ENCODE results near the gene JMJD1C.

DNA sequence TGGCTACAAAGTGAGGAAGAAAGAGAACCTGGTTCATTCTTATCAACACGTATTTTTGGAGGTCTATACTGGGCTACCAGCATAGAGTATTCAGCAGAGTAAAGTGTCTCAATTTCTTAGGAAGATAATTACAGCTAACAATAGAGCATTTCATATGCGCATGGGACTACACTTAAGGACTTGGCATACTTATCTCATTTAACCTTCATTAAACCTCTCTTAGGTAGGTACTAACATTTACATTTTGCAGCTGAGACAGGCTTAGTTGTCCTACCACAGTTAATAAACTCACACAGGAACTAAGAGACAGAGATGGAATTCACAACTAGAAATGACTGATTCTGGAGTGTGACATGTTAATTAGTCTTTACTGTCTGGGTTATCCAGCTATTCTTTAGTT lies 266.1 kb downstream of the JMJD1C start:
- TF ChIP-seq POLR2A (IDR thresholded peaks at IDR 0.05; ENCODE audit: low read depth, low read length) = no peak
- TF ChIP-seq POLR2AphosphoS5 (IDR thresholded peaks at IDR 0.05; ENCODE audit: low read depth, low read length) = no peak
- TF ChIP-seq TAF1 (IDR thresholded peaks at IDR 0.05; ENCODE audit: low read depth, low read length) = no peak
